GM19328 (cell line): ENCODE measurements around the gene UXS1.

Experiments used
- ATAC-seq: cut with Tn5 transposase; IDR thresholded peaks from one replicate; pipeline ENCODE4 v1.9.1; 2021; ENCODE audit warnings: mild to moderate bottlenecking, moderate library complexity; ENCODE audit not compliant: unreplicated experiment

Gene UXS1

GRCh38 chr2:106161938-106162820 lies 31.9 kb downstream of the UXS1 start:
- ATAC-seq = no peak

DNA sequence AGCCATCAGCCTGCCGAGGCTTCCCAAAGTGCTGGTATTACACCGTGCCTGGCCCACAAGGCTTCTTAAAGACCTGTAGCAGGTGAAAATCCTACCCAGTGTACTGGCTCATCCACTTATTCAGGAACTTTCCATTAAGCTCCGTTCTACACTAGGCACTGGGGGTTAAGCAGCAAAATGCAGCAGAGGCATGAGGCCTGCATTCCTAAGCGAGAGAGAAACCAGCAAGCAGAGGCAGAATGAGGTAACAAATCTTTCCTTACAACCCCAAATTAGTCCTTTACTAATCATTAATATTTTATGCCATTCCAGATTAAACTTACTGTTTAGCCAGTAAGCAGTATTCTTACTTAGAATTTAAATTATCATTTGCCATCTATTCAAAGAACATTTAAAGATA lies 32.8 kb downstream of the UXS1 start:
- ATAC-seq = no peak

GRCh38 chr2:106160786-106161261 lies 33.3 kb downstream of the UXS1 start:
- ATAC-seq = no peak

DNA sequence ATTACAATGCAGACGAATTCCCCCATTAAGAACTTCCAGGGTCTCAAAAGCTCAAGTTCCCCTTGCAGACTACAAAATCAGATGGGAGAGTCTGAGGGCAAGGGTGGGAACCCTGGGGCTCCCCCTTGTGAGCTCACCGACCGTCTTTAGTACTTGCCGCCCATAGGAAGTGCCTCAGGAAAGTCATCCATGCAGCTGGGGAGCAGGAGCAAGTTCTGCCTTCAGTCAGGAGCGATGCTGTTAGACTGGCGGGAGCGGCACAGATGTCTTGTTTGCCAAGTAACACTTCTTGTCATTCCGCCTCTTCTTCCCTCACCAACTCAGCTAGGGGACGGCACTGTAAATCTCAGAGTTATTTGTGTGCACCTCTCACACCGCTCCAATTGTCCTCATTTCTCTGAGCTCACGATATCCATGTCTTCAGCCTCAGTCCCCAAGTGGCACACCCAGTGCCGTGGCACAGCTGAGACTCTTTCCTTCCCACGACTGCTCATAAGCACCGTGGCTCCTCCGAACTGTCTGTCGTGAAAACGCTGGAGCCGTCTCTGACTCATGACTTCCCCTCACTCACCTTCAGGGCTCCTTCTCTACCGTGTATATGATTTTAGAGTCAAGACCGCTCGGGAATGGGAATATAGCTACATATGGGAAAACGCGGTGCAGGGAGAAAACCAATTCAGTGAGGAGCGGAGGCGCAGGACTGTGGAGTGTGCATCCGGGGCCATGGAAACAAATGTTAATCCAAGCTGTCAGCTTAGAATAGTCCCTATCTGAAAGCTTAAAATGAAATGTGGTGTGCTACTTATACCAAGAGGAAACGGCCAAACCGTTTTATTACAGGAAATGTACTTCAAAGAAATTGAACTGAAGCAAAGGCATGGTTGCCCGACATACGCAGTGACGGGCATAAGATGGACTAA lies 34.0 kb downstream of the UXS1 start:
- no peak for ATAC-seq

GRCh38 chr2:106158871-106159270 lies 35.2 kb downstream of the UXS1 start:
- no peak for ATAC-seq

- no peak for ATAC-seq
These were observed 36.0 kb downstream of the UXS1 start for GRCh38 chr2:106158131-106158530.

DNA sequence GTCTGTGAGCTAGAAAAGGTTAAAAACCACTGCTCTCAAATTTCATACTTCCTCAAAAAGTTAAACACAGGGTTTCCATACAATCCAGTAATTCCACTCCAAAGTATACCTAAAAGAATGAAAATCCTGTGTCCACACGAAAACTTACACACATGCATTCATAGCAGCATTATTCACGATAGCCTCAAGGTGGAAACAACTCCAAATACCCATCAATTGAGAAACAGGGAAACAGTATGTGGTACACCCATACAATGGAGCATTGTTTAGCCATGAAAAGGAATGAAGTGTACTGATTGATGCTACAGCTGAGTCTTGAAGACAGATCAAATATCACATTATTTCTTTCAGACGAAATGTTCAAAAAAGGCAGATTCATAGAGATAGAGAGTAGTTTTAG lies 36.7 kb downstream of the UXS1 start:
- no peak for ATAC-seq

GRCh38 chr2:106156305-106157296 lies 37.5 kb downstream of the UXS1 start:
- ATAC-seq = no peak

- ATAC-seq = no peak
These were observed 40.3 kb downstream of the UXS1 start for GRCh38 chr2:106153781-106154180.

GRCh38 chr2:106147665-106148064 lies 46.4 kb downstream of the UXS1 start:
- ATAC-seq = no peak

GRCh38 chr2:106147159-106147558 lies 46.9 kb downstream of the UXS1 start:
- ATAC-seq = no peak

- ATAC-seq = no peak
These were observed 49.3 kb downstream of the UXS1 start for GRCh38 chr2:106144621-106145331.

- ATAC-seq = no peak
These were observed 50.4 kb downstream of the UXS1 start for GRCh38 chr2:106143495-106144215.

DNA sequence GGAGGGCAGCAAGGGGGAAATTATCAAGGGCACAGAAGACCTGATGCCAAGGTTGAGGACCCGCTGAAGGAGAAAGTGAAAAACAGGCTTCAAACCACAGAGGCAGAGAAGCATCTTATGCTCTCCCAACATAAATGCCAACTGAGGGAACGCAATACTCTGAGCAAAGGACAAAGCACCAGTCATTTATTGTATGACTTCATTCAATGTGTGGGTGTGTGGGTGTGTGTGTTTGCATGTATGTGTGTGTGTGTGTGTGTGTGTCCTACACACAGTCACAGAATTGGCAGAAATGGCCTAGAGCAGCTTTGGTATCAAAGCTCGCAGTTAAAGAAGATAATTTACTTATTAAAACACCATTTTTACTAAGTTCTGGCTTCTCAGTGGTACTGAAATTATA lies 51.4 kb downstream of the UXS1 start:
- no peak for ATAC-seq

DNA sequence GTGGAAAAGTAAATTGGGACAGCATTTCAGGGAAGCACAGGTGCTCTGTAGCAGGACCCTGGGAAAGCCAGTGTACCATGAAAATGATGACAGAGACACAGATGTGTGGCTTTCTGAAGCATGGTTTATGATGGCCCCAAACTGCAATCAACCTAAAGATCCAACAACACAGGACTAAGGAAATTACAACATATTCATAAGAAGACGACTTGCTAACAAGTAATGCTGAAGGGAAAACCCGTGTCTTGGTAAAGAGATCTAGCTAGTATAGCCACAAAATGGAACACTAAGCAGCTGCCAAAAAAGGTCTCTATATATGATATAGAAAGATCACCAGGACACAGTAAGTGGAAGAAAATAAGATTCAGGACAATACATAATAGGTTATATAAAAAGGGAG lies 53.2 kb downstream of the UXS1 start:
- ATAC-seq = no peak

DNA sequence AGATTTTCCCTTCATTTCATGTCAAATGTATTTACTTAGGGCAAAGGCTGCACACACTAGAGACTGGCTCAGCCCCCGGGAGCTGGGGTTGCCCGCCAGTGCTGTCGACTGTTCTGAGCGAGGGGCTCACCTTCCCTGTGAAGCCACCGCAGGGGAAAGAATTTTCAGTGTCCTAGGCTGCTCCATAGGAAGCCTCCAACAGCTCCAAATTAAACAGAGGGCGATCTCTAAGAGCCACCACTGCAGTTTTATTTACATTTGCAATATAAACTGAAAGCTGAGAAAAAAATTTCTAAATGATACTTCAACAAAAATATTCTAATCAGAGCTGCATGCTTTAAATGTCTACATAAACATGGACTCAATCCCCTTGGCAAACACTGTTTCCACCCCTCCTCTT lies 54.0 kb downstream of the UXS1 start:
- no peak for ATAC-seq

DNA sequence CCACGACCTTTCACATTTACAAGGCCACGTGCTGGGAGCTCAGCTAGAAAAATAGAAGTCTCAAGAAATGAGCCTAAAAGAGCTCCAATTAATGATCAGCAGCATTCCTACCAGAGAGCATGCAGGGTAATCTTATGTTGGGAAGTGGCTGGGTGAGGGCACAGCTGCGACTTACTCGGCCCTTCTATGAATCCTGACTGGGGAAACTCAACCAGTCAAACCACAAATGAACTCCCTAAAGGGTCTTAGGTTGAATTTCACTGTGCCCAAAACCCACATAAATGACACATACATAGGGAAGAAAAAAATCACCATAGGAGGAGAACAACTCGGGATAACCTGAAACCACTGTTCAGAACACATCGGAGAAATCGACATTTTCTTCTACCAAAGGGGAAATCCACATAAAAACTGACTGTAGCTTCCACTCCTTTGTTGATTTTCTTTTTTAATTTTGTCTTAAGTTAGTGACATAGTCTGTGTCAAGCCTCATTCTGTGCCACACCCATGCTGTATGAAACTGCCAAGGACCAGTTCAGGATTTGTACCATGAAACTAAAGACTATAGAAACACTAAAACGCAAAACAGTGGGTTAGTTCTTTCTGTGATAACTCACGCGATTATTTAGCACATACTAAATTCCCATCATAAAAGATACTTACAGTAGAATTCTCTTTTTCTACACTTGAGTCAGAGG lies 54.7 kb downstream of the UXS1 start:
- no peak for ATAC-seq

- no peak for ATAC-seq
These were observed 55.4 kb downstream of the UXS1 start for GRCh38 chr2:106138543-106139237.
